HG03565 (cell line): ENCODE measurements around the gene DAB2IP.

ENCODE experiments used
- ATAC-seq: cut with Tn5 transposase; IDR thresholded peaks from one replicate; pipeline ENCODE4 v1.9.1; 2021; ENCODE audit warnings: mild to moderate bottlenecking, moderate library complexity; ENCODE audit not compliant: unreplicated experiment

DAB2IP gene

DNA sequence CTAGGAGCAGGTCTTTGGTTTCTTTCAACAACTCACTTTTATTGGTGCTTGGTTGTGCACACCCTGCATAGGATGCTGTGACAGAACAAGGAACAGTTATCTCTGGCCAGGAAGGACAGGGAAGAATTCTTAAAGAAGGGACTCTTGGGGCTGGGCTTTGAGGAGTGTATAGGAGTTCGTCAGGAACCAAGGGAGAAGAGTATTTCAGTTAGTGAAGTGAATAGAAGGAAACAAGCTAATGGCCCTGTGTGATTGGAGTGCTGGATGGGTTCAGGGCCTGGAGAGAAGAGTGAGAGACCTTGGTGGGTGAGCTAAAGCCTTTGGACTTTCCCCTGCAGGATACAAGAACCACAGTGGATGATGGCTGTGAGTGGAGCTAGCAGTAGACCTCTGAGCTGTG is 32.2 kb downstream of the DAB2IP start:
- no peak for ATAC-seq

DNA sequence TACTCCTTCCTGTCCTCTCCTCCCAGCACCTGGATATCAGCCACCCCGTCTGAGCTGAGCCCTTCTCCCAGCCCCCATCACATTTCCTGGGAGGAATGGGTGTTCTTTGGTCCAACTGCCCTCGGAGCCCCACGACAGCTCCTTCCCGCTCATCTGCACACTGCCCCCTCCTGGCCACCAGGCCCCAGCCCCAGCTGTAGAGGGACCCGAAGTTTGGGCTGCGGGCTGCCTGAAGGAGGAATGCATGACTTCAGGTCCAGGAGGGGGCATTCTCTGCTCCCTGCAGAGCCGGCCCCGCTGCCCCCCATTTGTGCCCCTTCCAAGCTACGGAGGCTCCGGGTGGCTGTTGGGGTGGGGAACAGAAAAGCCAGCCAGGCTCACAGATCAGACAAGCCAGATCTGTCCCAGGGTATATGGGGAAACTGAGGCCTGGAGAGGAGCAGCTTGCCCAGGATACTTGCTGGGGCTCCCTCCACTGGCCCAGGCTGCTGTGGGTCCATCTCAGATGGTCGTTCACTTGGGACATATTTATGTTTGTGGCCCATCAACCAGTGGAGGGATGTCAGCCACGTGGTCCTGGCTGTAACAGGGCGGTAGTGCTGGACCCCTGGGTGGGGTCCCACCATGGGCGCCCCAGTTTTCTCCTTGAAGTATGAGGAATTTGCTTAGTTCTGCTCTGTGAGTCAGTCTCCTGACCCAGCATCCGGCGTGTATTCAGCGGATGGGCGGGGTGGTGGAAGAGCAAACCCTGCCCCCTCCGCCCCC is 33.1 kb downstream of the DAB2IP start:
- ATAC-seq, result no peak

DNA sequence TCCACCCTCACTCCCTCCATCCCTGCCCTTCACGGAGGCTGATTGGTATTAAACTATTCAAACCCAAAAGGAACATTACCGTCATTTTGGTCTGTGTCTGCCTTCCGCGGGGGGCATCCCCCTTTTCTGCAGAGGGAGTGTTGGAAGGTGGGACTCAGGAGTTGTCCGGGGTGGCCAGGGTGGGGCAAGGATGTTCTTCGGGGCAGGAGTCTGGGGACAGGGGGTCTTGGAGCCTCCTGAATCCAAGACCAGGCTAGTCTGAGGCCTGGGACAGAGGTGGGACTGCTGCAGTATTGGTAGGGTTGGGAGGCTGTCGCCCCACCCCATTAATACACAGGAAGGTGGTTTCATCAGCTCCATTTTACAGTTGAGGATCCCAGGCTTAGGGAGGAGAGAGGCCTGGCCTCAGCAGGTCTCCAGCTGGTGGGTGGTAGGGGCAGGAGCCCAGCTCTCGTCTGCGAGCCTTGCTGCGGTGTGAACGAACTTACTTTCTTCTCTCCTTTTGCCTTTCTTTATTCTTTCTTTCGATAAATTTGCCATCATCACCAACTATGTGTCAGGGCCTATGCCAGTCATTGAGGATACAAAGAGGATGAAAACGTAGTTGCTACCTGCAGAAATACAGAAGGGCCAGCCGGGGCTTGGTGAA is 33.8 kb downstream of the DAB2IP start:
- ATAC-seq, result no peak

DNA sequence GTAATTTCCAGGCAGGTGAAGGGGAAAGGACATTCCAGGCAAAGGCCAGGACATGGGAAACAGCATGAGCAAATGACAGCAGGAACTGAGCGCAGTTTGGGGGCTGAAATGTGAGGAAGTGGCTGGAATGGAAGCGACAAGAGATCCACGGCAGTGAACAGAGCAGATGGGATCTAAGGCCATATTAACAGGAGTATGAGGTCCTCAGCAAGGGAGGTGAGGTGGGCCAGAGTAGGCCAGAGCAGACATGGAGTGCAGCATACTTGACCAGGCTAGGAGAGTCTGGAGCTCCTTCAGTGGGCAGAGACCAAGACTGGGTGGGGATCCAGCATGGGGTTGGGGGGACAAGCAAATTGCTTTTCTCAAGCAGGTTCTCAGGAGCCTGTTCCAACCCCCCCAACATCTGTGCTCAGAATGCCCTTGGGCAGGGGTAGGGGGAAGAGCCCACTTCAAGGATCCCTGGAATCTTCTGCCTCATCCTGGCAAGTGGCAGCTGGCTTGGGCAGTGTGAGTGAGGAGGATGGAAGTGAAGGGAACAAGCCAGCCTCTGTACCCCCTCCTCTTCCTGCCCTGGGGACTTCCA is 34.5 kb downstream of the DAB2IP start:
- ATAC-seq, result no peak

DNA sequence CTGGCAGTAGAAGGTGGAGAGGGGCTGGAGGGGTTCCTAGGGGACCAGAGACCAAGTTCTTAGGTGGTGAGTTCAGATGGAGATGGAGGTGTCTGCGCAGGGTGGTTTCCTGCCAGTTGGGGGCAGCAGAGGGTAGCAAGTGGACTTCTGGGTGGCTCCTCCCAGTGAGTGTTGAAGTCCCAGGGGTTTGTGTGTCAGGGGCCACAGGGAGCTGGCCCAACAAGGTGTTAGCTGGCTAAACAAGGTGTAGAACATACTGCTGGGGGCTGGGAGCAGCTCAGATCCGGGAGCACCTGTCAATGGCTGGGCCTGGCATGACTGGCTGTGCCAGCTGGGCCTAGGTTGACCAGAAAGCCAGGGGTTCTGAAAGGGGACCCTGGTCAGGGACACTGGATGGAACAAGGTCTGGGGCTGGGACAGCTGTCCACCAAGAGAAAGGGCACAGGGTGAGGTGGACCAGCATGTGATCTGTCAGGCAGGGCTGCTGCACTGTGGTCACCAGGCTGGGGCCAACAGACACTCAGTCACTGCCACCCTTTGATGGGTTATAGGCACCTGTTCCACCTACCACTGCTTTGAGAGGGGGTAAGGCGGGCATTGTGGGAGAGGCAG is 35.6 kb downstream of the DAB2IP start:
- no peak for ATAC-seq

DNA sequence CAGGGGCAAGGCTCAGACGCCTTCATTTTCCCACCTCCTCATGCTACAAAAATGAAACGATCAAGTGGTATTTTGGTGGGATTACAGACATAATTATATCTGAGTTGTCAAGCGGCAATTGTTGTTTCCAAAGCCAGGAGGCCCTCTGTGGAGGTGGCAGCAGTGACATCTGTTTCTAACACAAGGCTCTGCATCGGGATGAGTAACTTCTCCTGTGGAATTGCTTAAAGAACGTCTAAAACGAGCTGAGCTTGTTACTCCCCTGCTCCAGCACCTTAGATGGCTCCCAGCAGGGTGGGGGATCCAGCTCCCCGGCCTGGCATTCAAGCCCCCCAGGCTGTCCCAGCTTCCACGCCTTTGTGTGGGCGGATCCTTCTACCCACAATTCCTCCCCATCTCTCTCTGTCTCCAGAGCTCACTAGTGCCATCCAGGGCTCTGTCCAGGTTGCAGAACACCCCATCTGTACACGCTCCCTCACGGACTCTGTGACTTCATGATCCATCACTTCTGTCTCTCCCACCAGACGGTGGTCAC is 36.8 kb downstream of the DAB2IP start:
- no peak for ATAC-seq

DNA sequence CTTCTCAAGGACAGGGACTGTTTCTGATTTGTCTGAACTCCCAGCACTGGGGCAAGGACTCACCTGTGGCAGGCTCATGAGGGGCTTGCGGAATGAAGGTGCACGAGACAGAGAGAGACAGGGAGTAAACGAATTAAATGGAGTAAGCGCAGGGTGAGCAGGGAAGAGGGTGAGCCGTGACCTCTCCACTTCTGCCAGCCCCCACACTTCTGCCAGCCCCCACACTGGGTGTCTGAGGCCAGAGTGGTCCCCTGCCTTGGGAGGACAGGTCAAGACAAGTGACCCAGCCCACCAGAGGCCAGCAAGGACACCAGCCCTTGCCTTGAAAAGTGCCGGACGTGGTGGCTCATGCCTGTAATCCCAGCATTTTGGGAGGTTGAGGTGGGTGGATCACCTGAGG is 37.2 kb downstream of the DAB2IP start:
- no peak for ATAC-seq

DNA sequence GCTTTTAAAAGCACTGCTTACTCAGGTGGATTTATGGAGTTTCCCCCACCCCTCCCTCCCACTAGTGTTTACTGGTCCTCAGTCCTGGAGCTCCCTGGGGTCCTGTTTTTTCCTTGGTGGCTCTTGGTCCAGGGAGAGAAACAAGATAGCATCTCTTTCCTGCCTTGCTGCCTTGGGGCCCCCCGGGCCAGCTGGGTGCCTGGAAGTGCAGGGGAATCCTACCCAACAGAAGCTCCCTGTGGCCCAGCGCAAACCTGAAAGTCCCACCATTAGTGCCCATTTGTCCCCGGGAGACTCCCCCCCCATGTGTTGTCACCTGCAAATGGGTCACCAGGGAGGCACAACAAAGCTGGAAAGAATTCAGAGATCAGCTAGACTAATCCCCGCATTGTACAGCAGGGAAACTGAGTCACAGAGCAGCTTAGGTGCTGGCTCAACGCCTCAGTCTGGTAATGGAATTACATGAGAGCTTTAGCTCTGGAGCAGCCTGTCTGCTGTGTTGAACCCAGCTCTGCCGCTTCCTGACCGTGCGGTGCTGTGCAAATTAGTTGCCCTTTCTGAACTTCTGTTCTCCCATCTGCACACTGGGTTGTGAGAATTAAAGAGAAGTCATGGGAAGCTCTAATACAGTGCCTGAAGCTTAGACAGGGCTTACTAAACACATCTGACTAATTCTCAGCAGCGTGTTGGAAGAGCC is 38.2 kb downstream of the DAB2IP start:
- no peak for ATAC-seq

DNA sequence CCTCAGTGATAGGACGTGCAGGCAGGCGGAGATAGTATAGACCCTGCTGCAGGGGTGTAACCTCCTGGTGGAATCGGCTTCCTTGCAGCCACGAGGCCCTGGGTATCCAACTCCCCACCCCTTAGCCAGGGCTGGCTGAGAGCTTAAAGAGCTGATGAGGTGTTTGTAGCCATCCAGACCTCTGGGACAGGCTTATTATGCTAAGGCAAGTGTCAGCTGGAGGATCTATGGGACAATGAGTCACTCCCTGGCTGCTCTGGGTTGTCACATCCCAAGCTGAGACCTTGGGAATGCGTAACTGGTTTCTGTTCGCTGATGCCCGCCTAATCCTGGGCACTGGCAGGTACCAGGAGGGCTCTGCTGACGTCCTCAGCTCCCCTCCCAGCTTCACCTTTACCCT is 38.9 kb downstream of the DAB2IP start:
- no peak for ATAC-seq

DNA sequence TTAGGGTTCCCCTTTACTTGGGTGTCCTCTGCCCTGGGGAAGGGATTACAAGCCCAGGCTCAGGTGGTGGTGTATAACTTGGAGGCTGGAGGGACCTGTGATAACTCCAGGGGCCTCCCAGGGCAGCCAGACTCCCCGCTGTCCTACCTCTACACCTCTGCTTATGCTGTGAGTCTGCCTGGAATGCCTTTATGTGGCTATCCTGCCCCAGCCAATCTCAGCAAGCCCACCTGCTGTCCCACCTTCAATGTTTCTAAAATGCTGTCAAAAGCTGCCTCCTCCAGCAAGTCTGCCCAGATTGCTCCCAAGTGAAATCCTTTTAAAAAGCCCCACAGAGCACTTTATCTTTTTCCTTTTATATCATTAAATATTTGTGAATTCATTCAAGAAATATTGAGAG is 39.3 kb downstream of the DAB2IP start:
- ATAC-seq, result no peak

DNA sequence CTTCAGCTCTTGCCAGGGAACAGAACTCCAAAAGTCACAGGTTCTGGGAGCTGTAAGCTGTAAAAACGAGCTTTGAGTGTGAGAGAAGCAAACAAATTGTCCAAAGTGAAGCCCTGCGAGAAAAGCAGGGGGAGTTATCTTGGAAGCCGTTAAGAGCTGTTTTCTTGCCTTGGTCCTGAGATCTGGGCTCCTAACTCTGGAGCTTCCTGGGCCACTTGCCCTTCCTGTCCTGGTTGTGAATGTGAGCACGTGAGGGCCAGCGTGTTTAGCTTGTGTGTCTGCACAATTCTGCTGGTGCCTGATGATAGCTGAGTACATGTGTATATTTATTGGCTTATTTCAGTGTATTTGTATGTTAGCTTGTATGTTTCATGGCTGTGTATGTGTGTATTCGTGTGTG is 40.5 kb downstream of the DAB2IP start:
- no peak for ATAC-seq

DNA sequence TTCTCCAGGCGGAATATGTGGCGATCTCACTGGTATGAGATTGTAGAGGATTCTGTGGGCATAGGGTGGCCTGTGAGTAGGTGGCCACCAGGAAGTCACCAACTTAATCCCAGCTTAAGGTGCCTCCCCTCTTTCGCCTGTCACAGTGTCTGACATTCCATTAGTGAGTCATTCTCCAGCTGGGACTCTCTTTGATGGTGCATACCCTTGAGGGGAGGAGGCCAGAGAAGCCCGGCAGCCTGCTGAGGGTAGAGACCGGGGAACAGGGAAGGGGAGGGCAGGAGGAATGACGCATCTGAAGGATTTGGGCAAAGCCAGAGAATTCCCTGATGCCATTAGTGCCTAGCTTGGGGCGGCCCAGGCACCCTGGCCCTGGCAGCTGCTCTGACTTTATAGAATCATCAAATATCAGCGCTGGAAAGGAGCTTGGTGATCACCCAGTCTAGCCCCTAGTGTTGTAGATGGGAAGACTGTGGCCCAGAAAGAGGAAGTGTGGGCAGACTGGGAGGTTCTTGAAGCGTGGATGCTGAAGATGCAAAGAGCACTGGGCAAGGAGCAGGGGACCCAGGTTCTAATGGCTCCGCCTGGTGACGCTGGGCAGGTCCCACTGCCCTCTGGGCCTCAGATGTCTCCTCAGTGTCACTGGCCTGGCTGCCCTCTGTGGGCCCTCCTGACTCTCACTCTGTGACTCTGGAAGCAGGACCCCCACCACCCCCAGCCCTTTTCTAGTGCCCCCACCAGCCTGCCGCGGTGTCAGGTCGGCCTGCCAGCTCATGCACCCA is 41.4 kb downstream of the DAB2IP start:
- ATAC-seq, result no peak

DNA sequence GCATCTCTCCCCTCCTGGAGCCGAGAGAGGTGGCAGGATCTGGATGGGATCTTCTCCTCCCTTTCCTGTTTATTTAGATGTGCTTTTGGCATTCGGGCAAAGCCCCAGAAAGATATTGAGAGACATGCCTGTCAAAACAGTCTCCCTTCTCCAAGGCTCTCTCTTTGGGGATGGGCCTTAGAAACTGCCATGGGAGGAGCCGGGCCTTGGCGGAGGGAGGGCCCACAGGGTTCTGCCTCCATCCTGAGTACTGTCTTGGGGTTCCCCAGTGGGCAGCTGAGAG is 41.9 kb downstream of the DAB2IP start:
- ATAC-seq, result no peak

DNA sequence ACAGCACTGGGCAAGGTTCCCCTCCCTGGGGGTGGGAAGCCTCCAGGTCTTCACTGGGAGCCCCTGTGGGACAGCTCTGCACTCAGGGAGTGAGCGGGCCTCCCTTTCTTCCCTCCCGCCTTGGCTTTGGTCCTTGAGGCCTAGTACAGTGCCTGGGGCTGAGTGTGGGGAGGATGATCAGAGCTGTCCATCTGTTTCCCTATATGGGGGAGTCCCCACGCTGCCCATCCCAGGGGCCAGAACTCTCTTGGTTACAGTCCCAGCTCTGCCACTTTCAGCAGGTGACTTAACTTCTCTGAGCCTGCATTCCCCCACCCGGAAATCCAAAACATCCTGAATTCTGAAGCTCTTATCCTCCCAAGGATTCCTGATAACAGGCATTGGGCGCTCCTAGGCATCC is 42.6 kb downstream of the DAB2IP start:
- ATAC-seq, result no peak

DNA sequence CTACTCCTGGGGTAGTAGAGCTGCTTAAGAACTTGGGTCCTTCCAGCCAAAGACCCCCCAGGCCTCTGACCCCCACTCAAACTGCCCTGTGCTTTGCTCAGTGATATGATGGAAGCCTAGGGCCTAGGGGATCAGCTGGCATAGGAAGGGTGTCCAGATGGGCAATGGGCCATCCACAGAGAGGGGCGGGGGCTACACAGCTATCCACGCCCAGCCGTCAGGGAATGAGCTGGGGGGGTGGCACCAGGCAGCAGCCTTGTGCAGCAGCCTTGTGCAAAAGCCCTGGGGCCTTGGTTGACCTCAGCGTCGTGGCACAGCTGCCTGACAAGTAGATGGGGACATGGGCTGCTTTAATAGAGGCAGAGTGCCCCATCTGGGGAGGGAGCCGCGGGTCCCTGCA is 43.2 kb downstream of the DAB2IP start:
- ATAC-seq, result no peak

DNA sequence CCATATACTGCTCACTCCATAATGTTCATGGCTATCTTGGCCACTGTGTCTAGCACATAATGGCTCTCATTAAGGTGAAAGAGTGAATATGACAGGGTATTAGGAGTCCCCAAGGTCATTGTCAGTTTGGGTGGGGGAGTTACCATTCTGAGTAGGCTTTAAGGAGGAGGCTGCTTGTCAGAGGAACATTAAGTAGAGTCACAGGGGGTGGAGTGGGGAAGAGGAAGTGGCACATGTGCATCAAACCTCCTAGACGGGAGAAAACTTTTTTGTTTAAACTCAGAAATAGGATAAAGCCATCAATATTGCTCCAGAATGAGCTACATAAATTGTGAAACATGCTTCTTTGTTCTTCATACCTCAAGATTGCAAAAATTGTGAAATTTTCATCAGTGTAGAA is 45.5 kb downstream of the DAB2IP start:
- ATAC-seq, result no peak

DNA sequence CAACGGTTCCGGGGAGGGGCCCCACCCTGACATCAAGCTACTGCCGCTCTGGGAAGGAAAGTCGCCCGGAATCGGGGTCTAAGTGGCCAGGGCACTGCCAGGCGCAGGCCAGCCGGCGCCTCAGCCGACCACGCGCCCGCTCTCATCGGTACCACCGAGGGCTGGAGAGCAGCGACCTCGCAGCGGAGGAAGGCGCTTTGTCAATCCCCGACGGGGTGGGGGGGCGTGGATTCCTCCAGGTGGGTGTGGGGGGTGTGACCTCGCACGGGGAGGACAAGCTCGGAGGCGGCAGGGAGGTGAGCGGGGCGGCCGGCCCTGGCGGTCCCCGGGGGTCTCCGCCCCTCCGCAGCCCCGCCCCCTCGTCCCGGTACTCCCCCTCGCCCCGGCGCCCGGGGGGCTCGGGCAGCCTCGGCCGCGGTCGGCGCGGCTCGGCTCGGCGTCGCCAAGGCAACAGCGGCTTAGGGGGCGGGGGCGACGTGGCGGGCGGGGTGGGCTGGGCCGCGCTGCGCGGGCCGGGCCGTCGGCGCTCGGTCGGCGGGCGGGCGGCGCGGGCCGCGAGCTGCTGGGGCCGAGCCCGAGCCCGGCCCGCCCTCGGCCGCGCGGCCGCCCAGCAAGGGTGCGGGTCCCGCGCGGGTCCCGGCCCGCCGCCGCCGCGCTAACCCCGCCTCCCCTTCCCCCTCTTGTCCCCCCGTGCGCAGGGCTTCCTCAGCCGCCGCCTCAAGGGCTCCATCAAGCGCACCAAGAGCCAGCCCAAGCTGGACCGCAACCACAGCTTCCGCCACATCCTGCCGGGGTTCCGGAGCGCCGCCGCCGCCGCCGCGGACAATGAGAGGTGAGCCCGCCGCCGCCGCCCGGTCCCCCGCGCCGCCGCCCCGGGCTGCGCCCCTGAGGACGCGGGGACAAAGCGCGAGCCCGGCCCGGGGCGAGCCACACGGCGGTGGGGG is 47.5 kb downstream of the DAB2IP start:
- no peak for ATAC-seq

DNA sequence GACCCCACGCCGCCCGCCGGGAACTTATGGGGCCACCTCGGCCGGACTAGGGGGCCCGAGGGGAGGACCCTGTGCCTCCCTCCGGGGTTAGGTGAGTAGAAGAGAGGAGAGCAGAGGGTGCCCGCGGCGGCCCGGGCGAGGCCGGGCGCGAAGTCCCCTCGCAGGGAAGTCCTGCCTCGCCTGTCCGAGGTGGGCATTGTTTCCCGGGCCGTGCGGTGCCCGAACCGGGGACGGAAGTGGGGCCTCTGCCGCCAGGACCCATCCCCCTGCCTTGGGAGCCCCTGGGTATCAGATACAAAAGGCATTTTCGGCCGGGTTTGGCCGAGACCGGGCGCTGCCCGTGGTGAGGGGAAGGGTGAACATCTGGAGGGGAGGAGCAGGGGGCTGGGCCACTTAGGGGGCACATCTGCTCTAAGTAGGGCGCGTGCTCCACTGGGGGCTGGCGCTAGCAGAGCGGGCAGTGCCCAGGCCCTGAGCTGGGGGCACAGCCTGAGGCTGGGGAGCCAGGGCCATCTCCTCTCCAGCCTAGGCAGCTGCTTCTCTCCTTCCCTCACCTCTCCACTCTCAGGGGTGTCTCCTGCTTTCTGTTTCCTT is 48.2 kb downstream of the DAB2IP start:
- no peak for ATAC-seq

DNA sequence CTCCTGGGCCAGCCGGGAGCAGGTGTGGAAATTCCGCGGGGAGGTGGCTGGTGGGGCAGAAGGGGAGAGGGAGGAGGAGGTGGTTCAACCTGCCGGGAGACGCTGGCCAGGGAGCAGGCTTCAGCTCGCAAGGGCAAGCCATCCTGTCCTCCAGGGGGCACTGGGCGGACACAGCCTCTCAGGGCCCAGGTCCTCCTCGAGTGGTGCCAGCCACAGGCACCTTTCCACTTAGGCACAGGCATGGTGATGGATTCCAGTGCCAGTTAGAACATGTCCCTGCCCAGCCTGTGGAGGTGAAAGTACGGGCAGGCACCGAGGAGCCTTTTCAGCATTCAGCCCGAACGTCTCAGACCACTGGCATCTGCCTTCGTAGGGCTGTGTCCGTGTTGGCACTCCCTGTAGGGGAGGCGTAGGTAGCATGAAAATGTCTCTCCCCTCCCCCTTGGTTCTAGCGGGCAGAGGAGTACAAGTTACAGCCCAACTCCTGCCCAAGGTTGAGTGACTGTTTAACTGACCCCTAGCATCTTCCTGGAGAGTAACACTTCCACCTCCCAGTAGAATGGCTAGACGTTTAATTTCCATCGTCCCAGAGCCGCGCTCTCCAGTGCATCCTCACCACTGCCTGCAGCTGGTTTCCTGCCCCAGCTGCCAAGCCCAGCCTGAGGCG is 48.9 kb downstream of the DAB2IP start:
- no peak for ATAC-seq
